Measurements from ENCODE around the gene FBN2.
"Not testable (repeated sequence)": the region's sequence is repeated elsewhere in the genome, so short reads cannot be mapped to it uniquely, and the experiment has no call there.

FBN2 gene

GRCh38 chr5:128427921-128428320, 110.1 kb downstream of the FBN2 start:
- no peak for DNase-seq (ENCODE audit: extremely low read depth in 1 of 2, low read depth in 1 of 2)

GRCh38 chr5:128426090-128426534, 111.9 kb downstream of the FBN2 start:
- no peak for DNase-seq (ENCODE audit: extremely low read depth in 1 of 2, low read depth in 1 of 2)

- no peak for DNase-seq (ENCODE audit: extremely low read depth in 1 of 2, low read depth in 1 of 2)
Measured at GRCh38 chr5:128424646-128425045, 113.4 kb downstream of the FBN2 start.

- DNase-seq (ENCODE audit: extremely low read depth in 1 of 2, low read depth in 1 of 2) = no peak
Measured at GRCh38 chr5:128422612-128423011, 115.4 kb downstream of the FBN2 start.

- no peak for DNase-seq (ENCODE audit: extremely low read depth in 1 of 2, low read depth in 1 of 2)
Measured at GRCh38 chr5:128414469-128414868, 123.6 kb downstream of the FBN2 start.

GRCh38 chr5:128413356-128413755, 124.7 kb downstream of the FBN2 start:
- DNase-seq (ENCODE audit: extremely low read depth in 1 of 2, low read depth in 1 of 2) = no peak

GRCh38 chr5:128412145-128412930, 125.7 kb downstream of the FBN2 start:
- no peak for DNase-seq (ENCODE audit: extremely low read depth in 1 of 2, low read depth in 1 of 2)

GRCh38 chr5:128409166-128409800, 128.8 kb downstream of the FBN2 start:
- DNase-seq (ENCODE audit: extremely low read depth in 1 of 2, low read depth in 1 of 2) = no peak

GRCh38 chr5:128408622-128409021, 129.4 kb downstream of the FBN2 start:
- no peak for DNase-seq (ENCODE audit: extremely low read depth in 1 of 2, low read depth in 1 of 2)

- DNase-seq (ENCODE audit: extremely low read depth in 1 of 2, low read depth in 1 of 2) = no peak
Measured at GRCh38 chr5:128407944-128408343, 130.1 kb downstream of the FBN2 start.

GRCh38 chr5:128406803-128407202, 131.2 kb downstream of the FBN2 start:
- no peak for DNase-seq (ENCODE audit: extremely low read depth in 1 of 2, low read depth in 1 of 2)

GRCh38 chr5:128405159-128405558, 132.9 kb downstream of the FBN2 start:
- no peak for DNase-seq (ENCODE audit: extremely low read depth in 1 of 2, low read depth in 1 of 2)

- DNase-seq (ENCODE audit: extremely low read depth in 1 of 2, low read depth in 1 of 2) = no peak
Measured at GRCh38 chr5:128403333-128403732, 134.7 kb downstream of the FBN2 start.

- no peak for DNase-seq (ENCODE audit: extremely low read depth in 1 of 2, low read depth in 1 of 2)
Measured at GRCh38 chr5:128402506-128402905, 135.5 kb downstream of the FBN2 start.

GRCh38 chr5:128400766-128401165, 137.3 kb downstream of the FBN2 start:
- DNase-seq (ENCODE audit: extremely low read depth in 1 of 2, low read depth in 1 of 2) = not testable (repeated sequence)

GRCh38 chr5:128399111-128399510, 138.9 kb downstream of the FBN2 start:
- DNase-seq (ENCODE audit: extremely low read depth in 1 of 2, low read depth in 1 of 2) = no peak

GRCh38 chr5:128397876-128398275, 140.2 kb downstream of the FBN2 start:
- DNase-seq (ENCODE audit: extremely low read depth in 1 of 2, low read depth in 1 of 2) = no peak

- no peak for DNase-seq (ENCODE audit: extremely low read depth in 1 of 2, low read depth in 1 of 2)
Measured at GRCh38 chr5:128395073-128395472, 143.0 kb downstream of the FBN2 start.

GRCh38 chr5:128384068-128384467, 154.0 kb downstream of the FBN2 start:
- no peak for DNase-seq (ENCODE audit: extremely low read depth in 1 of 2, low read depth in 1 of 2)

GRCh38 chr5:128380337-128380736, 157.7 kb downstream of the FBN2 start:
- no peak for DNase-seq (ENCODE audit: extremely low read depth in 1 of 2, low read depth in 1 of 2)

- no peak for DNase-seq (ENCODE audit: extremely low read depth in 1 of 2, low read depth in 1 of 2)
Measured at GRCh38 chr5:128378632-128379031, 159.4 kb downstream of the FBN2 start.

GRCh38 chr5:128378196-128378595, 159.8 kb downstream of the FBN2 start:
- no peak for DNase-seq (ENCODE audit: extremely low read depth in 1 of 2, low read depth in 1 of 2)

Data from activated CD8-positive, alpha-beta memory T cell treated with anti-CD3 and anti-CD28 coated beads for 1 hour (primary cell).